ENCODE data around the gene CDK5RAP2.
"Not testable (repeated sequence)": the region's sequence is repeated elsewhere in the genome, so short reads cannot be mapped to it uniquely, and the experiment has no call there.

The CDK5RAP2 gene

GRCh38 chr9:120542701-120543490, 37.1 kb downstream of the CDK5RAP2 start:
- no peak for DNase-seq

- no peak for DNase-seq
Measured at GRCh38 chr9:120541921-120542320, 38.0 kb downstream of the CDK5RAP2 start.

- DNase-seq, result no peak
Measured at GRCh38 chr9:120539951-120540350, 40.0 kb downstream of the CDK5RAP2 start.

- DNase-seq, result no peak
Measured at GRCh38 chr9:120538339-120538738, 41.6 kb downstream of the CDK5RAP2 start.

- DNase-seq, result no peak
Measured at GRCh38 chr9:120536949-120537640, 42.9 kb downstream of the CDK5RAP2 start.

GRCh38 chr9:120536094-120536493, 43.9 kb downstream of the CDK5RAP2 start:
- no peak for DNase-seq

- no peak for DNase-seq
Measured at GRCh38 chr9:120534266-120534665, 45.7 kb downstream of the CDK5RAP2 start.

GRCh38 chr9:120532891-120533290, 47.1 kb downstream of the CDK5RAP2 start:
- DNase-seq, result no peak

- DNase-seq, result no peak
Measured at GRCh38 chr9:120532475-120532874, 47.5 kb downstream of the CDK5RAP2 start.

GRCh38 chr9:120531683-120532300, 48.2 kb downstream of the CDK5RAP2 start:
- DNase-seq, result peak; percentile 12

- not testable (repeated sequence) for DNase-seq
Measured at GRCh38 chr9:120530220-120530832, 49.6 kb downstream of the CDK5RAP2 start.

- DNase-seq, result no peak
Measured at GRCh38 chr9:120528829-120529228, 51.1 kb downstream of the CDK5RAP2 start.

GRCh38 chr9:120528327-120528726, 51.6 kb downstream of the CDK5RAP2 start:
- DNase-seq, result no peak

GRCh38 chr9:120526534-120526933, 53.4 kb downstream of the CDK5RAP2 start:
- DNase-seq, result no peak

GRCh38 chr9:120524863-120525262, 55.1 kb downstream of the CDK5RAP2 start:
- no peak for DNase-seq

- DNase-seq, result no peak
Measured at GRCh38 chr9:120524038-120524437, 55.9 kb downstream of the CDK5RAP2 start.

- no peak for DNase-seq
Measured at GRCh38 chr9:120522558-120522957, 57.4 kb downstream of the CDK5RAP2 start.

- DNase-seq, result no peak
Measured at GRCh38 chr9:120522032-120522431, 57.9 kb downstream of the CDK5RAP2 start.

- DNase-seq, result no peak
Measured at GRCh38 chr9:120521101-120521500, 58.9 kb downstream of the CDK5RAP2 start.

GRCh38 chr9:120515996-120516395, 64.0 kb downstream of the CDK5RAP2 start:
- not testable (repeated sequence) for DNase-seq

- not testable (repeated sequence) for DNase-seq
Measured at GRCh38 chr9:120515481-120515880, 64.5 kb downstream of the CDK5RAP2 start.

- DNase-seq, result no peak
Measured at GRCh38 chr9:120514405-120514804, 65.6 kb downstream of the CDK5RAP2 start.

- DNase-seq, result no peak
Measured at GRCh38 chr9:120513825-120514396, 66.1 kb downstream of the CDK5RAP2 start.

All from NCI-H510A (cell line).